Natural killer cell (primary cell): ENCODE data around the gene IRAK1. TPM values are rescaled to one million over a fixed set of nuclear protein-coding genes. Genes with fewer than 3 reads are reported as not detected.
A peak's percentile ranks its signal among the peaks of the same experiment; 100 is the strongest.

Experiments
- ATAC-seq, 3 donors: fragments of 150-1000 bp in 2 of 3; fragments of 200-7000 bp in 1 of 3; cut with Tn5 transposase; 1 replicate in 1 of 3; 2 replicates in 2 of 3; pipeline ENCODE4 v1.10.0; 2021; ENCODE audit warnings: mild to moderate bottlenecking in 2 of 3, moderate library complexity in 2 of 3
- DNase-seq, 2 donors: peaks; one replicate each; pipeline versions ENCODE4 v3.0.0 to v3.0.0-alpha.2; 2013 to 2021; ENCODE audit warnings: mixed read lengths in 1 of 2
- H3K27ac ChIP-seq: one replicate; pipeline ENCODE4 v1.5.1; 2013; ENCODE audit warnings: mild to moderate bottlenecking, low read length
- H3K27me3 ChIP-seq: one replicate; pipeline ENCODE4 v1.6.1; 2013; ENCODE audit warnings: low read length; ENCODE audit not compliant: control insufficient read depth, insufficient read depth
- H3K36me3 ChIP-seq: one replicate; pipeline ENCODE4 v1.6.1; 2013; ENCODE audit warnings: low read length; ENCODE audit not compliant: control insufficient read depth, insufficient read depth
- H3K4me1 ChIP-seq: one replicate; pipeline ENCODE4 v1.6.1; 2013; ENCODE audit warnings: low read length; ENCODE audit not compliant: control insufficient read depth, insufficient read depth
- H3K4me3 ChIP-seq: one replicate; pipeline ENCODE4 v1.5.1; 2013; ENCODE audit warnings: low read length
- H3K9me3 ChIP-seq: one replicate; pipeline ENCODE4 v1.6.1; 2013; ENCODE audit warnings: low read length; ENCODE audit not compliant: control insufficient read depth, insufficient read depth
- H3K27ac Mint-ChIP-seq, 2 donors: one replicate each; pipeline ENCODE4 v1.8.0; 2022; ENCODE audit warnings: mild to moderate bottlenecking in 2 of 2, mixed read lengths in 2 of 2, moderate library complexity in 1 of 2
- H3K27me3 Mint-ChIP-seq, 2 donors: one replicate each; pipeline ENCODE4 v1.8.0; 2022; ENCODE audit warnings: low read depth in 2 of 2, mixed read lengths in 2 of 2
- H3K36me3 Mint-ChIP-seq: one replicate; pipeline ENCODE4 v1.8.0; 2022; ENCODE audit warnings: mixed read lengths
- H3K4me1 Mint-ChIP-seq, 2 donors: one replicate each; pipeline ENCODE4 v1.8.0; 2022; ENCODE audit warnings: mixed read lengths in 2 of 2
- H3K4me3 Mint-ChIP-seq: one replicate; pipeline ENCODE4 v1.8.0; 2022; ENCODE audit warnings: mild to moderate bottlenecking, moderate library complexity, mixed read lengths
- H3K9me3 Mint-ChIP-seq, 2 donors: one replicate each; pipeline ENCODE4 v1.8.0; 2022; ENCODE audit warnings: mixed read lengths in 2 of 2
- WGBS: methylation state at CpG from one replicate; pipeline ENCODE4 v1.1.7; 2013; ENCODE audit warnings: missing lambda C conversion rate; ENCODE audit not compliant: insufficient coverage; 5-methylcytosine and 5-hydroxymethylcytosine counted together
- intact Hi-C: fragments of 100-400 bp; cut with micrococcal nuclease; formaldehyde crosslinking; loops from one replicate; pipeline ENCODE4 v1.14.2; 2022
- total RNA-seq, 4 donors: library from RNA; stranded (reverse); fragments of 120-200 nt in 1 of 4; gene quantifications; one replicate each; pipeline versions ENCODE4 v1.2.3 to v1.2.4, GENCODE V29; 2013 to 2022
- TF ChIP-seq, protein P1 (sequence below): fragments of 200-600 bp; IDR thresholded peaks from one replicate; pipeline ENCODE4 v1.8.0; 2022; ENCODE audit warnings: antibody characterized with exemption

IRAK1 gene
- total RNA-seq, 3 donors from 2014 or later (not counting 1 experiment from before 2014, with no cell fraction given), result 87.5 to 114 (median 107) TPM

- H3K9me3 Mint-ChIP-seq, result no peaks in the 10 kb centered on the region
- Histone ChIP-seq H3K36me3 (peaks cover 37% of the 10 kb centered on the region), H3K27me3 (no peaks in the 10 kb centered on the region), H3K4me1 (peaks cover under 1% of the 10 kb centered on the region), H3K4me3 (no peak overlapping the region), H3K9me3 (no peaks in the 10 kb centered on the region), H3K27ac (no peak overlapping the region)
- whole genome bisulfite sequencing, result 95% methylated on average over 21 of the region's 21 CpGs
- no peaks in the 10 kb centered on the region for H3K36me3 Mint-ChIP-seq
- no peak for ATAC-seq
- no peak overlapping the region for H3K27ac Mint-ChIP-seq
- TF ChIP-seq, protein P1, sequence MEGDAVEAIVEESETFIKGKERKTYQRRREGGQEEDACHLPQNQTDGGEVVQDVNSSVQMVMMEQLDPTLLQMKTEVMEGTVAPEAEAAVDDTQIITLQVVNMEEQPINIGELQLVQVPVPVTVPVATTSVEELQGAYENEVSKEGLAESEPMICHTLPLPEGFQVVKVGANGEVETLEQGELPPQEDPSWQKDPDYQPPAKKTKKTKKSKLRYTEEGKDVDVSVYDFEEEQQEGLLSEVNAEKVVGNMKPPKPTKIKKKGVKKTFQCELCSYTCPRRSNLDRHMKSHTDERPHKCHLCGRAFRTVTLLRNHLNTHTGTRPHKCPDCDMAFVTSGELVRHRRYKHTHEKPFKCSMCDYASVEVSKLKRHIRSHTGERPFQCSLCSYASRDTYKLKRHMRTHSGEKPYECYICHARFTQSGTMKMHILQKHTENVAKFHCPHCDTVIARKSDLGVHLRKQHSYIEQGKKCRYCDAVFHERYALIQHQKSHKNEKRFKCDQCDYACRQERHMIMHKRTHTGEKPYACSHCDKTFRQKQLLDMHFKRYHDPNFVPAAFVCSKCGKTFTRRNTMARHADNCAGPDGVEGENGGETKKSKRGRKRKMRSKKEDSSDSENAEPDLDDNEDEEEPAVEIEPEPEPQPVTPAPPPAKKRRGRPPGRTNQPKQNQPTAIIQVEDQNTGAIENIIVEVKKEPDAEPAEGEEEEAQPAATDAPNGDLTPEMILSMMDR, result no peak
- peaks cover 0 to 7% of the 10 kb centered on the region in 2 donors for H3K4me1 Mint-ChIP-seq
- H3K27me3 Mint-ChIP-seq, result no peaks in the 10 kb centered on the region
- H3K4me3 Mint-ChIP-seq, result no peak overlapping the region
- intact Hi-C loops, result no loop called here
- no peak for DNase-seq
Measured at GRCh38 chrX:154026136-154027021, 6.7 kb upstream of the IRAK1 start.

- peak overlapping the region in 1 of 2 donors; percentile 17 for H3K27ac Mint-ChIP-seq
- Histone ChIP-seq H3K27me3 (no peaks in the 10 kb centered on the region), H3K9me3 (no peaks in the 10 kb centered on the region), H3K4me1 (peaks cover 12% of the 10 kb centered on the region), H3K36me3 (peaks cover 29% of the 10 kb centered on the region), H3K27ac (no peak overlapping the region), H3K4me3 (no peak overlapping the region)
- WGBS, result 89% methylated on average over 8 of the region's 8 CpGs
- no peak overlapping the region for H3K4me3 Mint-ChIP-seq
- no peaks in the 10 kb centered on the region for H3K9me3 Mint-ChIP-seq
- ATAC-seq (no peak), DNase-seq (no peak)
- intact Hi-C loops, result no loop called here
- H3K36me3 Mint-ChIP-seq, result no peaks in the 10 kb centered on the region
- peaks cover 0 to 11% of the 10 kb centered on the region in 2 donors for H3K4me1 Mint-ChIP-seq
- no peaks in the 10 kb centered on the region for H3K27me3 Mint-ChIP-seq
- TF ChIP-seq, protein P1, result no peak
Measured at GRCh38 chrX:154025230-154025629, 5.5 kb upstream of the IRAK1 start.

- H3K4me1 ChIP-seq, result peaks cover 13% of the 10 kb centered on the region
- Mint-ChIP-seq H3K27me3 (no peaks in the 10 kb centered on the region), H3K27ac (no peak overlapping the region), H3K4me1 (peaks cover 0 to 13% of the 10 kb centered on the region in 2 donors), H3K36me3 (no peaks in the 10 kb centered on the region), H3K4me3 (no peak overlapping the region), H3K9me3 (no peaks in the 10 kb centered on the region)
- intact Hi-C loops, result no loop called here
- H3K36me3 ChIP-seq, result peaks cover 20% of the 10 kb centered on the region
- DNase-seq (no peak), ATAC-seq (no peak)
- H3K27ac ChIP-seq, result no peak overlapping the region
- no peaks in the 10 kb centered on the region for H3K27me3 ChIP-seq
- TF ChIP-seq, protein P1, result no peak
- no peak overlapping the region for H3K4me3 ChIP-seq
- 96% methylated on average over 14 of the region's 15 CpGs for WGBS
- H3K9me3 ChIP-seq, result no peaks in the 10 kb centered on the region
Measured at GRCh38 chrX:154024271-154024670, 4.6 kb upstream of the IRAK1 start.
